Peyer's patch (tissue), 4 donors: ENCODE data around the gene CTNNA1. TPM values are rescaled to one million over a fixed set of nuclear protein-coding genes. Genes with fewer than 3 reads are reported as not detected.

Source experiments
- DNase-seq, 3 donors: peaks; one replicate each; pipeline ENCODE4 v3.0.0-alpha.2; 2017 to 2019
- H3K27ac ChIP-seq, 4 donors: fragments of 200-600 bp; sonication (generic); one replicate each; pipeline ENCODE4 v1.5.1; 2016 to 2019
- H3K27me3 ChIP-seq, 2 donors: fragments of 200-600 bp; sonication (generic); one replicate each; pipeline ENCODE4 v1.5.1; 2019
- H3K36me3 ChIP-seq, 3 donors: fragments of 200-600 bp; sonication (generic); one replicate each; pipeline ENCODE4 v1.5.1; 2016 to 2019
- H3K4me1 ChIP-seq, 4 donors: fragments of 200-600 bp; sonication (generic); one replicate each; pipeline ENCODE4 v1.5.1; 2016 to 2019
- H3K4me3 ChIP-seq, 4 donors: fragments of 200-600 bp; sonication (generic); 1 replicate in 3 of 4; 2 replicates in 1 of 4; pipeline ENCODE4 v1.5.1; 2016 to 2019; ENCODE audit warnings: mild to moderate bottlenecking in 1 of 4
- H3K9me3 ChIP-seq, 4 donors: fragments of 200-600 bp; sonication (generic); one replicate each; pipeline ENCODE4 v1.5.1; 2016 to 2019; ENCODE audit warnings: mild to moderate bottlenecking in 1 of 4
- CTCF ChIP-seq, 6 experiments: fragments of 450-650 bp in 4 of 6; fragments of 200-600 bp in 2 of 6; sonication (generic) in 1 of 6; IDR thresholded peaks; one replicate each; pipeline ENCODE4 v1.5.1; 2017 to 2019; ENCODE audit warnings: antibody characterized with exemption in 6 of 6, mild to moderate bottlenecking in 3 of 6, moderate library complexity in 1 of 6
- POLR2A ChIP-seq, 2 donors: fragments of 450-650 bp; IDR thresholded peaks; one replicate each; pipeline ENCODE4 v1.5.1; 2017; ENCODE audit warnings: antibody characterized with exemption in 2 of 2, mild to moderate bottlenecking in 2 of 2, moderate library complexity in 2 of 2
- total RNA-seq, 4 donors: library from RNA; depleted of rRNA; stranded (reverse); fragments of >200 nt; gene quantifications; one replicate each; pipeline ENCODE4 v1.1.0, GENCODE V29; 2016

Gene CTNNA1
- total RNA-seq, 4 donors from 2014 or later: 351 to 516 (median 369) TPM

GRCh38 chr5:138874771-138875551, 121.7 kb downstream of the CTNNA1 start, which contains the start of gene LRRTM2:
Gene LRRTM2, minus strand, starts transcription at chr5:138875335. Its CDS starts 424 bp downstream, at chr5:138874911.
- no peaks in the 10 kb centered on the region for H3K36me3 ChIP-seq
- TF ChIP-seq POLR2A (IDR thresholded peaks at IDR 0.05) (no peak), CTCF (IDR thresholded peaks at IDR 0.05) (no peak)
- H3K27ac ChIP-seq: no peak within 1 kb of the TSS
- no peaks in the 10 kb centered on the region for H3K4me1 ChIP-seq
- H3K27me3 ChIP-seq: no peaks in the 10 kb centered on the region
- H3K9me3 ChIP-seq: no peaks in the 10 kb centered on the region
- H3K4me3 ChIP-seq: peak within 1 kb of the TSS in 1 of 4 donors; percentile 6
- no peak for DNase-seq

- no peaks in the 10 kb centered on the region for H3K4me1 ChIP-seq
- peak overlapping the region in 1 of 4 donors; percentile 6 for H3K4me3 ChIP-seq
- H3K27me3 ChIP-seq: no peaks in the 10 kb centered on the region
- no peak for TF ChIP-seq CTCF (IDR thresholded peaks at IDR 0.05)
- TF ChIP-seq POLR2A (IDR thresholded peaks at IDR 0.05): no peak
- no peaks in the 10 kb centered on the region for H3K36me3 ChIP-seq
- no peaks in the 10 kb centered on the region for H3K9me3 ChIP-seq
- no peak for DNase-seq
- H3K27ac ChIP-seq: no peak overlapping the region
Observed at GRCh38 chr5:138875552-138875875, 122.3 kb downstream of the CTNNA1 start.

GRCh38 chr5:138875946-138876345, 122.7 kb downstream of the CTNNA1 start:
- Histone ChIP-seq H3K4me3 (no peak overlapping the region), H3K27ac (no peak overlapping the region), H3K36me3 (no peaks in the 10 kb centered on the region), H3K27me3 (no peaks in the 10 kb centered on the region), H3K4me1 (no peaks in the 10 kb centered on the region), H3K9me3 (no peaks in the 10 kb centered on the region)
- DNase-seq: no peak
- TF ChIP-seq CTCF (IDR thresholded peaks at IDR 0.05) (no peak), POLR2A (IDR thresholded peaks at IDR 0.05) (no peak)

- no peaks in the 10 kb centered on the region for H3K36me3 ChIP-seq
- no peak overlapping the region for H3K27ac ChIP-seq
- no peak for DNase-seq
- no peak overlapping the region for H3K4me3 ChIP-seq
- H3K4me1 ChIP-seq: no peaks in the 10 kb centered on the region
- no peaks in the 10 kb centered on the region for H3K27me3 ChIP-seq
- TF ChIP-seq POLR2A (IDR thresholded peaks at IDR 0.05) (no peak), CTCF (IDR thresholded peaks at IDR 0.05) (no peak)
- H3K9me3 ChIP-seq: no peaks in the 10 kb centered on the region
Observed at GRCh38 chr5:138876811-138877210, 123.6 kb downstream of the CTNNA1 start.

GRCh38 chr5:138878437-138879235, 125.4 kb downstream of the CTNNA1 start:
- Histone ChIP-seq H3K4me3 (no peak overlapping the region), H3K4me1 (no peaks in the 10 kb centered on the region), H3K9me3 (no peaks in the 10 kb centered on the region), H3K36me3 (no peaks in the 10 kb centered on the region), H3K27ac (no peak overlapping the region), H3K27me3 (no peaks in the 10 kb centered on the region)
- TF ChIP-seq CTCF (IDR thresholded peaks at IDR 0.05) (no peak), POLR2A (IDR thresholded peaks at IDR 0.05) (no peak)
- DNase-seq: no peak
